Stimulated activated naive CD8-positive, alpha-beta T cell treated with anti-CD3 and anti-CD28 coated beads, Interleukin-15, amount 100 ng/mL, for 72 hours (primary cell): Measurements from ENCODE around the gene SYMPK.
A peak's percentile ranks its signal among the peaks of the same experiment; 100 is the strongest.

Source experiments
- ATAC-seq: fragments of 150-1000 bp; cut with Tn5 transposase; 2 replicates; pipeline ENCODE4 v1.10.0; 2021; ENCODE audit warnings: mild to moderate bottlenecking, moderate library complexity
- DNase-seq, 2 donors: peaks; one replicate each; pipeline ENCODE4 v3.0.0; 2021 to 2022
- H3K27ac Mint-ChIP-seq, 2 donors: one replicate each; pipeline ENCODE4 v1.8.0; 2022; ENCODE audit warnings: mild to moderate bottlenecking in 2 of 2, mixed read lengths in 2 of 2, moderate library complexity in 2 of 2
- H3K27me3 Mint-ChIP-seq: one replicate; pipeline ENCODE4 v1.8.0; 2022; ENCODE audit warnings: mixed read lengths
- H3K4me1 Mint-ChIP-seq: one replicate; pipeline ENCODE4 v1.8.0; 2022; ENCODE audit warnings: mild to moderate bottlenecking, mixed read lengths
- H3K4me3 Mint-ChIP-seq, 2 donors: one replicate each; pipeline ENCODE4 v1.8.0; 2022; ENCODE audit warnings: mild to moderate bottlenecking in 2 of 2, mixed read lengths in 2 of 2, moderate library complexity in 1 of 2
- H3K9me3 Mint-ChIP-seq, 2 donors: one replicate each; pipeline ENCODE4 v1.8.0; 2022; ENCODE audit warnings: mixed read lengths in 2 of 2

SYMPK gene

DNA sequence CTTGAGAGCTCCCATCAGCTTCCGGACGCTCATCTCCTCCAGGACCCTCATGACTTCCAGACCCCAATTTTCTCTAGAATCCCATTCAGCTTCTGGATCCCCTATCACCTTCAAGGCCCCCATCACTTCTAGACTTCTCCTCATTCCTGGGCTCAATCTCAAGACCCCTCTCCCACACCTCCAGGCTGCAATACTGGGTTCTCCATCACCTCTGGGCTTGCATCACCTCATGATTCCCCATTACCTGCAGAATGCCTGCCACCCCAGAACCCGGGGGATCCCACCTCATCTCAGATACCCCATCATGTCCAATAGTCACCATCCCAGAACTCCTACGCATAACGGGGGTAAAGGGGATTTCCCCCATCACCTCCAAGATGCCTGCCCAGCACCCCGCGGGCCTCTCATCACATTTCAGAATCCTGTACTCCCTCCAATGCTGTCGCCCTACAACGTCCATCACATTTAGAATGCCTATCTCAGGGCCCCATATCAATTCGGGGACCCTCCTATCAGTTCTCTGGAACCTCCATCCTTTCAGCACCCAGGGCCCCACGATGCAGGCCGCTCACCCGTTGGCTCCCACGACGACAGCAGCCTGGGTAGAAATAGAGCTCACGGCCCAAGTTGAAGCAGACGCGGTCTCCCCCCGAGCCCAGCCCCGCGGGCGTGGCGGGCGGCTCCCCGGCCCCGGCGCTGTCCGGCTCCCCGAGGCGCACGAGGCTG is 71.0 kb downstream of the SYMPK start:
- H3K9me3 Mint-ChIP-seq = no peaks in the 10 kb centered on the region
- H3K4me1 Mint-ChIP-seq = peaks cover 33% of the 10 kb centered on the region
- H3K27me3 Mint-ChIP-seq = peaks cover 63% of the 10 kb centered on the region
- DNase-seq (peak; percentile 42 to 43), ATAC-seq (peak; percentile 42)
- H3K27ac Mint-ChIP-seq = peak overlapping the region; percentile 83 to 93
- peak overlapping the region; percentile 90 to 99 for H3K4me3 Mint-ChIP-seq

GRCh38 chr19:45790942-45791341 is 72.0 kb downstream of the SYMPK start:
- Mint-ChIP-seq H3K9me3 (no peaks in the 10 kb centered on the region), H3K27ac (no peak overlapping the region), H3K27me3 (peaks cover 53% of the 10 kb centered on the region), H3K4me3 (peak overlapping the region; percentile 90 to 99), H3K4me1 (peaks cover 33% of the 10 kb centered on the region)
- peak in 1 of 2 donors; percentile 45 for DNase-seq
- ATAC-seq = peak; percentile 40

DNA sequence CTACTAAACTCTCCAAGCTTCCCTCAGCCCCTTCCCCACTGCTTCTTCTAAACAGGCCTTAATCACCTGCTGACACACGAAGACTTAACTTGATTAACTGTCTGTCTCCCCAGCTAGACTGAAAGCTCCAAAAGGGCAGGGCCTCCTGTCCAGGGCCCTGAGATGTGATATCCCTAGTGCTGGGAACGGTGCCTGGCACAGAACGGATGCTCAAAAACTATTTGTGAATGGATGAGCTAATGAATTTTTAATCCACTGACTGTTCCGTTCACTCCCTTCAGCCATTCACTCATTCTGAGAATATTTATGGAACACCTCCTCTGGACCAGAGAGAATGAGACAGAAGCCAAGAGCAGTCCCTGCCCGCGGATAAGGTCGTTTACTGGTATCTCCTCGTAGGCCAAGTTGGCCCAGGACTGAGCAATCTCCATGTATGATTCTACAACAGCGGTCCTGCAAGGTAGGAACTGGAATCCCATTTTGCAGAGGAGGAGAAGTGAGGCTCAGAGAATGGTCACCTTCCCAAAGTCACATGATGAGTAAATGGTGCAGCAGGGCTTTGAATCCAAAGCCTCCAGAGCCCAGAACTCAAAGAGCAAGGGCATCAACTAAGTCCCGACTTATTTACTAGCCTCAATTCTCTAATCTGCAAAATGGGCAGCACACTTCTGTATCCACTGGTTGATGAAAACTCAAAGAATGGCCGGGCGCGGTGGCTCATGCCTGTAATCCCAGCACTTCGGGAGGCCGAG is 73.7 kb downstream of the SYMPK start:
- Mint-ChIP-seq H3K27ac (no peak overlapping the region), H3K4me3 (no peak overlapping the region), H3K4me1 (peaks cover 33% of the 10 kb centered on the region), H3K27me3 (peaks cover 36% of the 10 kb centered on the region), H3K9me3 (no peaks in the 10 kb centered on the region)
- no peak for DNase-seq
- no peak for ATAC-seq

GRCh38 chr19:45786533-45786894 is 76.4 kb downstream of the SYMPK start:
- ATAC-seq = no peak
- Mint-ChIP-seq H3K27ac (no peak overlapping the region), H3K4me3 (no peak overlapping the region), H3K9me3 (no peaks in the 10 kb centered on the region), H3K27me3 (peaks cover 43% of the 10 kb centered on the region), H3K4me1 (peaks cover 13% of the 10 kb centered on the region)
- DNase-seq = no peak

GRCh38 chr19:45785781-45786532 is 77.0 kb downstream of the SYMPK start:
- no peaks in the 10 kb centered on the region for H3K9me3 Mint-ChIP-seq
- peaks cover 48% of the 10 kb centered on the region for H3K27me3 Mint-ChIP-seq
- no peak for DNase-seq
- no peak overlapping the region for H3K27ac Mint-ChIP-seq
- no peak overlapping the region for H3K4me3 Mint-ChIP-seq
- peak; percentile 11 for ATAC-seq
- H3K4me1 Mint-ChIP-seq = peaks cover 7% of the 10 kb centered on the region

DNA sequence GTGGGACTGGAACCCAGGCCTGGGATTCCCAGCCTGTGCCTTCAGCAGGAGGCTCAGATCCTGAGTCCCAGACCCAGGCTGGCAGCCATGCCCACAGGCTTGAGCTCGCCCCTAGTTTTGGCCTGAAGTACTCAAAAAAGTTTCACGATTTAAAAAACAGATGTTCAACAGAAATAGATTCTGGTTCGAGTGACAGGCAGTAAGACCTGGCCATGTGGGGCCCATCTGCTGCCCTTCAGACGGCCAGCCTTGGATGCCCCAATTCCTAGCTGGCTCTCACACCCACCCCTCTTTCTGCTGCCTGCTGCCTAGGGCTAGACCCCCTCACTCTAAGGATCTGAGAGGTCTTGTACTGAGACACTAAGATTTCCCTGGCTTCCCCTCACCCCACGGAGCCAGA is 77.8 kb downstream of the SYMPK start:
- H3K4me3 Mint-ChIP-seq = no peak overlapping the region
- peaks cover 3% of the 10 kb centered on the region for H3K4me1 Mint-ChIP-seq
- H3K9me3 Mint-ChIP-seq = no peaks in the 10 kb centered on the region
- H3K27ac Mint-ChIP-seq = no peak overlapping the region
- DNase-seq (no peak), ATAC-seq (no peak)
- H3K27me3 Mint-ChIP-seq = peaks cover 57% of the 10 kb centered on the region

DNA sequence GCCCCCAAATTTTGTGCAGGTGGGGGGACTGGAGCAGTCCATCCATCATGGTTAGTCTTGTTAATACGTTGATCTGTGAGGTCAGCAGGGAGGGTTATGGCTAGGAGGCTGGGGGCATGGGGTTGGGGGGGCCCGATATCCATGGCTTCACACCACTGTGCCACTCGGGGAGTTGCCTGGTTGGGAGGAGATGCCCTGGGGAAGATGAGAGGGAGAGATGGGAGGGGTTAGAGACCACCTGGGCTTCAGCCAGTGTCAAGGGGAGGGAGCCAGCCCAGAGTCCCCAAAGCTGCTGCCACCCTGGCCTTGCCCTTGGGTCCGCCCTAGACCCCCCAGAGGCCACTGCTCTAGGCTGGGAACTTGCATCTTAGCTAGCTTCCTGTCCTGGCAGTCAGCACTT is 78.9 kb downstream of the SYMPK start:
- DNase-seq (no peak), ATAC-seq (no peak)
- Mint-ChIP-seq H3K4me1 (peaks cover 13% of the 10 kb centered on the region), H3K27ac (no peak overlapping the region), H3K27me3 (peaks cover 63% of the 10 kb centered on the region), H3K4me3 (no peak overlapping the region), H3K9me3 (no peaks in the 10 kb centered on the region)

GRCh38 chr19:45782820-45783785 is 79.8 kb downstream of the SYMPK start:
- peaks cover 63% of the 10 kb centered on the region for H3K27me3 Mint-ChIP-seq
- no peak overlapping the region for H3K4me3 Mint-ChIP-seq
- DNase-seq (no peak), ATAC-seq (no peak)
- no peak overlapping the region for H3K27ac Mint-ChIP-seq
- peaks cover 23% of the 10 kb centered on the region for H3K4me1 Mint-ChIP-seq
- H3K9me3 Mint-ChIP-seq = no peaks in the 10 kb centered on the region

GRCh38 chr19:45782162-45782691 is 80.7 kb downstream of the SYMPK start, which contains the start of gene DMPK:
Gene DMPK, minus strand, starts transcription at chr19:45782490. Its CDS starts 138 bp downstream, at chr19:45782352.
- no peak within 1 kb of the TSS for H3K27ac Mint-ChIP-seq
- H3K9me3 Mint-ChIP-seq = no peaks in the 10 kb centered on the region
- peaks cover 63% of the 10 kb centered on the region for H3K27me3 Mint-ChIP-seq
- no peak for DNase-seq
- no peak within 1 kb of the TSS for H3K4me3 Mint-ChIP-seq
- ATAC-seq = no peak
- peaks cover 23% of the 10 kb centered on the region for H3K4me1 Mint-ChIP-seq

GRCh38 chr19:45781214-45782161 is 81.5 kb downstream of the SYMPK start:
- no peak for DNase-seq
- H3K9me3 Mint-ChIP-seq = no peaks in the 10 kb centered on the region
- ATAC-seq = no peak
- H3K27me3 Mint-ChIP-seq = peaks cover 70% of the 10 kb centered on the region
- no peak overlapping the region for H3K27ac Mint-ChIP-seq
- peaks cover 23% of the 10 kb centered on the region for H3K4me1 Mint-ChIP-seq
- H3K4me3 Mint-ChIP-seq = no peak overlapping the region

- H3K27ac Mint-ChIP-seq = no peak overlapping the region
Observed at GRCh38 chr19:45780448-45781213, 82.3 kb downstream of the SYMPK start.

DNA sequence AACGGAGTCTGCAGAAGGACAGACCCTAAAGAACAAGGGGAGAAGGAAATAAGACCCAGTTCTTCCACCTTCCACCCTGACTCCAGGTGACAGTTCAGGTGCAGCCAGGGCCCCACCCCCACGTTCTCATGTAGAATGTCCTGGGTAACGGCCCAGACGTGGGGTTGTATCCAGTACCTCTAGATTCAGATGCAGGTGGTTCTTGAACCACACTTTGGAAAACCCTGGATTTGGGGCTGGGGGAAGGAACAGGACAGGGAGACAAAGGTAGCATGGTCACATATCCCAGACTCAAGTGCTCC is 82.8 kb downstream of the SYMPK start:
- H3K9me3 Mint-ChIP-seq = no peaks in the 10 kb centered on the region
- H3K27me3 Mint-ChIP-seq = peaks cover 72% of the 10 kb centered on the region
- H3K4me1 Mint-ChIP-seq = peaks cover 23% of the 10 kb centered on the region
- no peak overlapping the region for H3K4me3 Mint-ChIP-seq
- no peak overlapping the region for H3K27ac Mint-ChIP-seq
- ATAC-seq (no peak), DNase-seq (no peak)

More at GRCh38 chr19:45780448-45781213, 82.3 kb downstream of the SYMPK start:
- DNase-seq = no peak
- H3K9me3 Mint-ChIP-seq = no peaks in the 10 kb centered on the region
- no peak overlapping the region for H3K4me3 Mint-ChIP-seq
- peaks cover 72% of the 10 kb centered on the region for H3K27me3 Mint-ChIP-seq
- H3K4me1 Mint-ChIP-seq = peaks cover 23% of the 10 kb centered on the region
- no peak for ATAC-seq
